Cardiac fibroblast (primary cell): ENCODE measurements around the gene PXN.
A peak's percentile ranks its signal among the peaks of the same experiment; 100 is the strongest.

Source experiments
- DNase-seq, 2 donors: peaks; one replicate each; pipeline versions ENCODE4 v3.0.0 to v3.0.0-alpha.2; 2010; ENCODE audit warnings: low read depth in 2 of 2
- H3K4me3 ChIP-seq, 2 donors: replicated peaks in 1 of 2; 1 replicate in 1 of 2; 2 replicates in 1 of 2; pipeline ENCODE4 v1.5.1; 2011; ENCODE audit warnings: low read depth in 2 of 2, low read length in 2 of 2, mild to moderate bottlenecking in 2 of 2, moderate library complexity in 1 of 2
- TF ChIP-seq, protein P1 (sequence below): IDR thresholded peaks from one replicate; pipeline ENCODE4 v1.5.1; 2011; ENCODE audit warnings: low read depth, mild to moderate bottlenecking, low read length, inconsistent platforms

PXN gene

GRCh38 chr12:120267736-120268135, 2.2 kb upstream of the PXN start:
- H3K4me3 ChIP-seq = no peak overlapping the region
- no peak for DNase-seq
- TF ChIP-seq, protein P1, sequence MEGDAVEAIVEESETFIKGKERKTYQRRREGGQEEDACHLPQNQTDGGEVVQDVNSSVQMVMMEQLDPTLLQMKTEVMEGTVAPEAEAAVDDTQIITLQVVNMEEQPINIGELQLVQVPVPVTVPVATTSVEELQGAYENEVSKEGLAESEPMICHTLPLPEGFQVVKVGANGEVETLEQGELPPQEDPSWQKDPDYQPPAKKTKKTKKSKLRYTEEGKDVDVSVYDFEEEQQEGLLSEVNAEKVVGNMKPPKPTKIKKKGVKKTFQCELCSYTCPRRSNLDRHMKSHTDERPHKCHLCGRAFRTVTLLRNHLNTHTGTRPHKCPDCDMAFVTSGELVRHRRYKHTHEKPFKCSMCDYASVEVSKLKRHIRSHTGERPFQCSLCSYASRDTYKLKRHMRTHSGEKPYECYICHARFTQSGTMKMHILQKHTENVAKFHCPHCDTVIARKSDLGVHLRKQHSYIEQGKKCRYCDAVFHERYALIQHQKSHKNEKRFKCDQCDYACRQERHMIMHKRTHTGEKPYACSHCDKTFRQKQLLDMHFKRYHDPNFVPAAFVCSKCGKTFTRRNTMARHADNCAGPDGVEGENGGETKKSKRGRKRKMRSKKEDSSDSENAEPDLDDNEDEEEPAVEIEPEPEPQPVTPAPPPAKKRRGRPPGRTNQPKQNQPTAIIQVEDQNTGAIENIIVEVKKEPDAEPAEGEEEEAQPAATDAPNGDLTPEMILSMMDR = no peak

GRCh38 chr12:120266180-120266870, 795 bp upstream of the PXN start:
- H3K4me3 ChIP-seq = no peak overlapping the region
- no peak for DNase-seq
- TF ChIP-seq, protein P1 = no peak

GRCh38 chr12:120264904-120265472, 542 bp downstream of the PXN start:
- H3K4me3 ChIP-seq = peak overlapping the region; percentile 92 to 93
- TF ChIP-seq, protein P1 = no peak
- no peak for DNase-seq

DNA sequence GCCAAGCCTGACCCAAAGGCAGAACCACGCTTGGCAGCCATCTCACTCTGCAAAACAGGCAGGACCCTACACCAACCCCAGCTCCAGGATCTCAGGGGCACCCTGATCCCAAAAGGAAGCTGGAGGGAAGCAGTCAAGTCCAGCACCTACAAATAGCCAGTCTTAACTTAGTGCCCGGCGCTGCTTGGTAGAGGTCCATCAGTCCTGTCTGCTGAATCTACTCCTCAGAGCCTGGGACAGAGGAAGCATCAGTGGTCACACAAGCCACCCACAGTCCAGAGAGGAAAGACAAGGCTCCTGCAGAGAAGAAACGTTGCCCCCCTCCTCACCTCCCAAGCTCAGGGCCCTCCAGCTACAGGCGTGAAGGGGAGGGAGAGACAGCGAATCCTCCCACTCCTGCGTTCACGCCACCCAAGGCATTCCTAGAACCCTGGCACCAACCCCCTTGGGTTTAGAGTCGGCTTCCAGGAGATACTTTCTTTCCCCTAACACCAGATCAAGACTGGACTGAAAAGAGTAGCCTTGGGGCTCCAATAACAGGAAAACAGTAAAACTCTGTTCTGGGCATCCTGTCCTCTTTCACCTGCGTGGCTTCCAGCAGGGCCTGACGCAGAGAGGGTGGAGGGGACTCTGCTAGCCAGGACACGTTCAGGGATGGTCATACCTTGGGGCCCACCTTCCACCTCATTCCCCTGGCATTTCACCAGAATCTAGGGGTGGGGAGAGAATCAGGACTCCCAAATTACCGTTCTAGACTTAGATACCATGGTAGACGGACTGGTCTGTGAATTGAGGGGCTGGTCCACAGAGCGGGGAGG, 1.2 kb downstream of the PXN start:
- TF ChIP-seq, protein P1 = no peak
- no peak for DNase-seq

DNA sequence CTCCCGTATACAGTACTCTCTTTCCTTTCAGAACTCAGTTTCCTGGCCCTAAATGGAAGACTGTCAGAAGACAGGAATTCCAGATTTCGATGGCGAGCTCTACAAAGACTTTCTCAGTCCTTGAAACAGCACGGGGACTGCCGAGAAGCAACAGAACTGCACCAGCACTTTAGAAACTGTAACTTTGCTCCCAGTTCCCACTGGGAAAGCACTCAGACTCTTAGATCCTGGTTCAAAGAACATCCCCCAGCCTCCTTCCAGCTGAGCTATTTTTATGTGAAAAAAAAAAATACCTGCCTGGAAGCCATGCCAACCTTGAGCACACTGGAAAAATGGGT, 1.8 kb downstream of the PXN start:
- TF ChIP-seq, protein P1 = no peak
- DNase-seq = no peak
- peak overlapping the region; percentile 92 to 93 for H3K4me3 ChIP-seq

More for the DNA sequence above, 1.2 kb downstream of the PXN start:
- peak overlapping the region; percentile 92 to 93 for H3K4me3 ChIP-seq

DNA sequence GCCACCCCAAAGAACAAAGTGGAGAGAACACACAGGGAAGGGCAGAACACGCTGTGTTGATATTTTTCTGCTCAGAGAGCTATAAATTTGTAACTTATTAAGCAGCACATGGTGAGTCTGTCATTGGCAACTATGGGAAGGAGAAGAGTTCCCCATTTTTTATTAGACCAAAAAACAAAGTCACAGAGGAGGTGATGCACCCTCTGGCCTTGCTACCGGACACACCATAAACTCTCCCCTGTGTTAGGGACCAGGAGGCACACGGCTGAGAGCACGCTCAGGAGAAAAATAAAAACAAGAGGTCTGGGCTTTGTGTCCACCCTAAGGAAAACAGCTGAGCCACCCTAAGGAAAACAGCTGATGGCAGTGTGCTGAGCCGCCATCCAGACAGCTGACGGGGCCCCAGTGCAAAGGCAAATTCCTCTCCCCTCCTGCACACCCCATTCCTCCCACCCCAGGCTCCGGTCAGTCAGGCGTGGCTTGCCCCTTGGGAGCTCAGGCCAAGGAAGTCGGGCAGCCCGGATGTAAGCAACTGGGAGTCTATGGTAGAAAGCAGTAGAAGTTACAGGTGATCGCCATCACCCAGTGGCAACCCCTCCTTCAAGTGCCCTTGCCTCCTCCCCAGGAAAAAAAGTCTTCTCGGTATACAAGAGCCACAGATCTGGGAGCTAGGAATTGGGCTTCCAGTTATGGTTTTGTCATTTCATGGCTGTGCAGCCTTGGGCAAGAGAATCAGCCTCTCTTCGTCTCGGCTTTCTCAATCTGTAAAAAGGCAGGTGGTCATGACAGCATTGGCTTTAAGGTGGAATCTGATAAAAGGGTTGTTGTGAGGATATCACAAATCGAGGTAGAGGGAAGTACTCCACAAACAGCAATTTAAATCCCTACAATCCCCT, 2.4 kb downstream of the PXN start:
- peak overlapping the region; percentile 92 to 93 for H3K4me3 ChIP-seq
- peak; percentile 53 to 68 for DNase-seq
- TF ChIP-seq, protein P1 = no peak
